HG02623 (cell line): Measurements from ENCODE around the gene CTAG2.
"Not testable (repeated sequence)": the region's sequence is repeated elsewhere in the genome, so short reads cannot be mapped to it uniquely, and the experiment has no call there.

ENCODE experiments used
- ATAC-seq: cut with Tn5 transposase; IDR thresholded peaks from one replicate; pipeline ENCODE4 v1.9.1; 2021; ENCODE audit warnings: moderate library complexity; ENCODE audit not compliant: unreplicated experiment

Gene CTAG2

GRCh38 chrX:154649503-154650220 lies 3.7 kb downstream of the CTAG2 start:
- ATAC-seq: no peak

GRCh38 chrX:154648931-154649330 lies 4.4 kb downstream of the CTAG2 start:
- ATAC-seq: no peak

GRCh38 chrX:154645745-154646378 lies 7.5 kb downstream of the CTAG2 start:
- not testable (repeated sequence) for ATAC-seq

DNA sequence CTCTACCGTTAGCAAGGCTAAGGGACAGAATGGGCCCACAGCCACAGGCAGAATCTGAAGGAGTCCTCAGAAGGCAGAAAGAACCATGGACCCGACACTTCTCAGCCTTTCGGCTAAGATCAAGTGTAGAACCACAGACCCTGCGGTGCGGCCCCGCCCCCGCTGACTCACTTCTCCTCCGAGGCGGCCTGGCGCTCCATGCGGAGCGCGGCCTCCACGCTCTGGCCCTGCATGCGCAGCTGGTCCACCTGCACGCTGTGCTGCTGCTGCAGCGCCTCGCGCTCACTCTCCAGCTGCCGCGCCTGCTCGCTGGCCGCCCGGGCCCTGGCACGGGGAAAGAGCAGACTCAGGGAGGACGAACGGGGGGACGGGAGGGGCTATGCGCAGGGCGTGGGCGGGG lies 9.7 kb downstream of the CTAG2 start:
- not testable (repeated sequence) for ATAC-seq

DNA sequence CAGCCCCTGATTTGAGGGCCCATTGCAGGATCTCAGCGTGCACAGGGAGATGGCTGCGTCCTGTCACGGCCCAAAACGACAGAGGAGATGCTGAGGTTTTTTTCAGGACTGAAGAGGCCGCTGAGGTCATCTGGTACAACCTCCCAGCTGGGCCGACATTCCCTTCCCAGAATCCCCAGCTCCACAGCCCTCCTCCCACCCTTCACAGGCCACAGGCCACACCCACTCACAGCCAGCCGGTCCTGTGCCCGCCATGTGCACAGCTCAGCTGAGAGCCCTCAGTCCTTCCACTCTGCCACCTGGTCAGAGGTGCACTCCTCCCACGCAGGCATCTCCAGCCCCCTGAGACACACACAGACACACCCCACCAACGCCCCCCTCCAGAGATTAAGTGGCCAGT lies 11.6 kb downstream of the CTAG2 start:
- not testable (repeated sequence) for ATAC-seq

GRCh38 chrX:154633661-154634060 lies 19.7 kb downstream of the CTAG2 start:
- ATAC-seq: not testable (repeated sequence)

DNA sequence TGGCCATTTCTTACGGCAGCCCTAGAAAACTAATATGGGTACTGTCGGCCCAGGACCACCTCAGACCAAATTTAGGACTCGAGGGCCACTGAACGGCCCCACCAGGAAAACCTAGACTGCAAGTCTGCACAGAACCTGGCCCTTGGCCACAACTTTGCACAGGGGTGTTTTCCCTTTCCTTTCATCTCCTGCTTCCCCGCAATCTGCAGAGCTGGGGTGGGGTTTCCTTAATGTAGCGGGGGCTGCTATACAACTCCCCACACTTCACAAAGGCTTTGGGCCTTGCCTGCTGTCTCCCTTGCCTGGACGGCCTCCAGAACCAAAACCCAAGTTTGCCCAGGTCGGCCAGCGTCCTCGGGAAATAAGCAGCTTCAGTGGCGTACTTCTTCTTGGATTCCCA lies 22.4 kb downstream of the CTAG2 start:
- not testable (repeated sequence) for ATAC-seq

- not testable (repeated sequence) for ATAC-seq
These were observed 24.4 kb downstream of the CTAG2 start for GRCh38 chrX:154628960-154629359.

DNA sequence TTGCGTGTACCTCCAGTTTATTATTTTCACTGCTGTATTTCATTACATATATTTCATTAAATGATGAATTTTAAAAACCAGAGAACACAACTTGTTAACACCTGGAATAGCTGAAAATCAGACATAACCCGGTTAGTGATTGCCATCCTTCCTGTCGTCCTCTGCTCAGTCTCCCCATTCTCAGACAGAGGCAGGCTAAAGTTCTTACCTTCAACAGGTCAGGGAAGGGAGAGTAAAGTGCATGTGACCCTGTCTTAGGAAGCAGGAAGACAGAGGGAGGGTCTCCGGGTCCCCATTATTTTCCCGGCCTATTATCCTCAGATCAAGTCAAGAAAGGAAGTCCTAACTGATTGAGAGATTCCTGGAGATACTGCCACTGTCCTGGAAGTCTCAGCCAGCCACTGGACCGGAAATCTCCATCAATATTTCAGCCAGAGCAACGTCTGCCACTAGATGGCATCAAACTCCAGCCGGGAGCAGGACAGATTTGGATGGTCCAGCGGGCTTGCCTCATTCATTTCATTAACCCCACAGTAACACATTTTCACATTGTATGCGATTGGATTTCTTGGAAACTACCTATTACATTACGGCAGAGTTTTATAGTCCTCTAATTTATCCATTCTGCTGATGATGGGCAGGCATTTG lies 32.5 kb downstream of the CTAG2 start:
- not testable (repeated sequence) for ATAC-seq

- not testable (repeated sequence) for ATAC-seq
These were observed 34.2 kb downstream of the CTAG2 start, which contains the start of gene CTAG1B for GRCh38 chrX:154619182-154619581. CTAG1B (minus strand) TSS chrX:154619282; CDS start chrX:154619218, 64 bp downstream.

GRCh38 chrX:154613586-154613985 lies 39.8 kb downstream of the CTAG2 start:
- ATAC-seq: not testable (repeated sequence)

DNA sequence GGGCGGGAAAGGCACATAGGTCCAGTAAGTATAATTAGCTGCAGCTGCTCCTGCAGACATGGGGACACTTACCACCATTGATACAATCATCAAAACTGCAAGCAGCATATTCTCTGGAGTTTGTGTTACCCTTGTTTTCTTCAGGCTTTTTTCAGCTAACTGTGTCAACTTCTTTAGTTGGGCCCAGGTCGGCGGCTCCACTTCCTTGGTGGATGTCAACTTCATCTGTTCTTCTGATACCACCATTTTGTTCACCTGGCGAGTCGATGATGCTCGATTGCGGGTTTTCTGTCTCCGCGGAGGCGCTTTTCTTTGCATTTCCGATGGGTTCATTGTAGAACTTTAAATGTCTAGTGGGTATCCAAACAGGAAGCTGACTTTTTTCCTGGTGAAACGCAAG lies 42.2 kb downstream of the CTAG2 start:
- ATAC-seq: not testable (repeated sequence)

DNA sequence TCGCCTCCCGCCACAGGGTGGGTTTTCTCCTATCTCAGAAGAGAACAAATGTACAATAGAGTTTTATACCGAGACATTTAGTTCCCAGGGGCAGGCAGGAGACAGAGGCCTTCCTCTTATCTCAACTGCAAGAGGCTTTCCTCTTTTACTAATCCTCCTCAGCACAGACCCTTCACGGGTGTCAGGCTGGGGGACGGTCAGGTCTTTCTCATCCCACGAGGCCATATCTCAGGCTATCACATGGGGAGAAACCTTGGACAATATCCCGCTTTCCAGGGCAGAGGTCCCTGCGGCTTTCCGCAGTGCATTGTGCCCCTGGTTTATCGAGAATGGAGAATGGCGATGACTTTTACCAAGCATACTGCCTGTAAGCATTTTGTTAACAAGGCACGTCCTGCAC lies 44.6 kb downstream of the CTAG2 start:
- ATAC-seq: not testable (repeated sequence)

- not testable (repeated sequence) for ATAC-seq
These were observed 45.4 kb downstream of the CTAG2 start for GRCh38 chrX:154607976-154608375.

DNA sequence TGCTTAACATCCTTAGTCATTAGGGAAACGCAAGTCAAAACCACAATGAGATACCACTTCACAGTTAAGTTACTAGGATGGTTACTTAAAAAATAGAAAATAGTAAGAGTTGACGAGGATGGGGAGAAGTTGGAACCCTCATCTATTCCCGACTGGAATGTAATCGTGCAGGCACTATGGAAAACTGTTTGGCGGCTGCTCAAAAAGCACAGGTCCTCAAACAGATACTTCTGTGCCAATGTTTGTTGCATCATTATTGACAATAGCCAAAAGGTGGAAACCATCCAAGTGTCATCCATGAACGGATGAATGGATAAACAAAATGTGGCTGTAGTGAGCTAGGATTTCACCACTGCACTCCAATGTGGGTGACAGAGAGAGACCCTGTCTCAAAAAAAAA lies 46.0 kb downstream of the CTAG2 start:
- ATAC-seq: no peak

DNA sequence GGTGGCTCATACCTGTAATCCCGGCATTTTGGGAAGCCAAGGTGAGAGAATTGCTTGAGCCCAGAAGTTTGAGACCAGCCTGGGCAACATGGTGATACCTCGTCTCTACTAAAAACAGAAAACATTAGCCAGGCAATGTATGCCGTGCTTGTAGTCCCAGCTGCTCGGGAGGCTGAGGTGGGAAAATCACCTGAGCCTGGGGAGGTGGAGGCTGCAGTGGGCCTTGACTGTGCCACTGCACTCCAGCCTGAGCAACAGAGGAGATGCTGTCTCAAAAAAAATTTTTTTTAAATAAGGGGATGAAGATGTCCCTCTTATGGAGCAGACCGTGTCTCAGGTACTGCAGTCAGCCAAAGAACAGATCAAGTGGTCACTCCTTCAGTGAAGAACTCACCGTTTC lies 47.8 kb downstream of the CTAG2 start:
- no peak for ATAC-seq

DNA sequence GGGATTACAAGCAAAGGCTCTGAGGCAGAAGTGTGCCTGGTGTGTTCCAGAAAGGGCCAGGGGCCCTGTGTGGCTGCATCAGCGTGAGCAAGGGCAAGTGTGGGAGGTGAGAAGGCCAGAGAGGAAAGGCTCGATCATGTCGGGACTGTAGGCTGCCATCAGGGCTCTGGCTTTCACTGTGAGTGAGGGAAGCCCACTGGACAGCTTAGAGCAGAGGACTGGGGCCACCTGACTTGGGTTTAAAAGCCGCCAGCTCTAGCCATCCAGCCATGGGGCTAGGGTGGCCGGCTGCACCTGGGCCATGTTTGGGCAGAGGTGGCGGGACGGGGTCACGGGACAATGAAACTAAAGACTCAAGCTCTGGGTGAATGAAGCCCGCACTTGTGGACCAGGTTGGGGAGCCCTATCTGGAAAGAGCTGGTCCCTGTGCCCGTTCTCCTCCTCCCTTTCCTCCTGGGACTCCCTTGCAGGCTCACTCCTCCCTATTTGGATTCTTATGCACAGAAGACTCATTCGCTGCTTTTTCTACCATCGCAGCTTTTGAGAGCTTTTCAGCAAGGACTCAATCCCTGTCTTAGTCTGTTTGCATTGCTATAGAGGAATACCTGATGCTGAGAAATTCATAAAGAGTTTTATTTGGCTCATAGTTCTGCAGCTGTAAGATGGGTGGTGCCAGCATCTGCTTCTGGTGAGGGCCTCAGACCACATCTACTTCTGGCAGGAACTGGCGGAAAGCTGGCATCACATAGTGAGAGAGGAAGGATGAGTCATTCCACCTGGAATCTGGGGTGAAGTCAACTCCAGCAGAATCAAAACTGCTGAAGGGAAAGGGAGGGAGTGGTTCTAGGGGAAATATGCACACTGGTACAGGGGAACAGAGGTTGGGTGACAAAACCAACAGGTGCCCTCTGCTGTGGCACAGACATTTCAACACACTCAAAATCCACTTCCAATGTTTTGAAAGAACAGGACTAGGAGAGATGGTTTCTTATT lies 49.6 kb downstream of the CTAG2 start:
- ATAC-seq: no peak

GRCh38 chrX:154602766-154603437 lies 50.5 kb downstream of the CTAG2 start:
- no peak for ATAC-seq

DNA sequence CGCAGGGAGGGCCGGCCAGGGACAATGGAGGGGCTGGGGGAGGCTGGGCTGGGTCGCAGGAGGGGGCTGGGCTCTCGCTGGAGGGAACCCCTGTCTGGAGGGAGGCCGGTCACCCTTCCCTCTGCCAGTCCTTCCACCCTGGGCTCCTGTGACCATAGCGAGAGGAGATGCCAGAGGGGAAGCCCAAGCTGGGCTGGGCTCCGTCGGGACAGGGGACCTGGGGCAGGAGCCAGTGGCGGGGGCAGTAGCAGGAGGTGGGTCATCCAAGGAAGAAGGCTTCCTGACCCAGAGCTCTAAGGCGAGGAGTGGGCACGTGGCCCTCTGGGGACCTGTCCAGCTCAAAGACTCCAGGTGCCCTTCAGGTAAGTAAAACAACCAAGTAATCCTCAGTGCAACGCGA lies 51.2 kb downstream of the CTAG2 start:
- no peak for ATAC-seq
